Activated CD8-positive, alpha-beta memory T cell treated with anti-CD3 and anti-CD28 coated beads for 4 hours (primary cell): ENCODE results near the gene ULBP2.
"Not testable (repeated sequence)": the region's sequence is repeated elsewhere in the genome, so short reads cannot be mapped to it uniquely, and the experiment has no call there.

Experiments
- DNase-seq, 2 donors: peaks; one replicate each; pipeline ENCODE4 v3.0.0-alpha.2; 2020; ENCODE audit warnings: low read depth in 2 of 2

The ULBP2 gene

GRCh38 chr6:149951626-149952025, 9.8 kb downstream of the ULBP2 start:
- DNase-seq: no peak

DNA sequence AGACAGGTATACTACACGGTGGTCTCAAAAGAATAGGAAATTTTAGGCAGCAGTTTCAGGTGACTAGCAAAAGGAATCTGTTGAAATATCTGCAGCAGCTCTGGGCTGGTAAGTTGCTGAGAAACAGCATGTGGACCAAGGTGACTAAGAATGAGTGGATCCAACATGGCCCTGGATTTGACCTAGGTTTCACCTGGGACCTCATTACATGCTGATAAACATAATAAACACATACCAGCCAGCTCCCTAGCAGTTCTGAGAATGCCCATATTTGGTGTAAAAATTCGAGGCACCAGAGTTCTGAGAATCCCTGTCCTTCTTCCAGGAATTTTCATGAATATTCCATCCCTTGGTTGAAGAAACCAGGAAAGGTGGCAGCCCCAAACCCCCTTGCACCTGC, 11.6 kb downstream of the ULBP2 start:
- DNase-seq: not testable (repeated sequence)

DNA sequence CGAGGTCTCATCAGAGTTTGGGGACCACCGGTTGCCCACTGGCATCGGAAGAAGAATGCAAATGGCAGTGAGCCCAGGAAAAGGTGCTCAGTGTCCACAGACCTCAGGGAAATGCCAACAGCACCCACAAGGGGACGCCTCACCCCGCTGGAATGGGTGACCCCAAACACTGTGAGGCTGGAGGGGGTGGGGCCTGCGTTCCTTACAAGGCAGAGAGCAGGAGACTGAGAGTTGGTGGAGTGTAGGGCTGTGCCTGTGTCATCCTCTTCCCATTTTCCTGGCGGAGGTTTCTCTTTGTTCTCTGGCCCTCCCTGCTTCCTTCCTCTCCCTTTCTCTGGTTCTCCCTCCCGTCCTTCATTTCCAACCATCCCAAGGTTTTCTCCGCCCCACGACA, 12.1 kb downstream of the ULBP2 start:
- DNase-seq: not testable (repeated sequence)

DNA sequence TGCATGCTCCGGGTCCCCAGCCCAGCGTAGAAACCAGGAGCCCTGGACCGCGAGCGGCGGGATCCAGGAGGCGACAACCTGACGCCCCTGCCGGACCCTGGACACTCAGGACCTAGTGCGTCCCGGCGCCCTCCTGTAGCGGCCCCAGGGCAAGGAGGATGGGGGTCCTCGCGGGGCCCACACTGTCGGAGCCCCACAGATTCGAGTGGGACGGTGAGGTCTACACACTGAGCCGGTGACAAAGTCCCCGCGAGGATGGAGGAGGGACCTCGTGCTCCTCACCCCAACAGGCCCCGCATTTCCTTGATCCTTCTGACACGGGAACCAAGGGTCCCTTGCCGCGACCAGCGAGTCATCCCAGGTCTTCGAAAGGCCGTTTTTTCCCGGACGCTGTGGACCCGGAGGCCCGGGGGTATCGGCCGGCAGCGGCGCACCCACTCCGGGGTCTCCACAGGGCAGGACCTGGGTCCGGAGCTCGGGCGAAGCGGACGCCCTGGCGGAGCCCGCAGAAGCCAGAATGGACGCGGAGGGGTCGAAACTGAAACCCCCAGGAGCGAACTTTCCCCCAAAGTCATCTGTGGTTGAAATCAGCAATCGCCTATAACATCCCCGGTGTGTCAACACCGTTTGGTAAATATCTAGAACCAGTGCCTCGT, 12.6 kb downstream of the ULBP2 start:
- not testable (repeated sequence) for DNase-seq

- not testable (repeated sequence) for DNase-seq
Measured at GRCh38 chr6:149954984-149955653, 13.3 kb downstream of the ULBP2 start.

DNA sequence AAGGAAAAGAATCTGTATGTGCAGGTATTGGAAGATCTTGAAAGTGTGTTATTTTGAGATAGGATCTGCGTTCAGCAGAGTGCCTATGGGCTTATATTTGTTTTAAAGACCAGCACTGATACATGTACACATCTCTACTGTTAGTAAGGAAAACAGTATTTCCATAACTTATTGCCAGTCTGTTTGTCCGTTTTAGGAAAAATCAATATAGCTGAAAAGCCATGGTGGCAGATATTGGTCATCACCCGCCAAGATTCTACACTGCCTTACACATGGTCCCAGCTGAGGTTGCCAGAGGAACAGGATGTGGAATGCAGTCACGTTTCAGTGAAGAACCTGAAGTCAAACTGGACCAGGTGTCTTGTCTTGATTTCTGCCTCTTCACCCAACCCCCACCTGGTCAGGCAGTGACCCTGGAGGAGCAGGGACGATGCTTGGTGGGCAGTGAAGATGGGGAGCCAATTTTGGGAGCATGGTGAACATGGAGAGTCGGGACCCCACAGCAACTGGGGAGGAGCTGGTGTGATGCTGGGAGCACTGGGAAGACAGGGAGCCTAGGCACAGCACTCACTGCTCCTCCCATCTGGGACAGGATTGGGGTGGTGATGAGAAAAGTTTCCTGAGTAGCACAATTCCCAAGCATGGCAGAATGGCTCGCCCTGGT, 14.0 kb downstream of the ULBP2 start:
- DNase-seq: not testable (repeated sequence)

DNA sequence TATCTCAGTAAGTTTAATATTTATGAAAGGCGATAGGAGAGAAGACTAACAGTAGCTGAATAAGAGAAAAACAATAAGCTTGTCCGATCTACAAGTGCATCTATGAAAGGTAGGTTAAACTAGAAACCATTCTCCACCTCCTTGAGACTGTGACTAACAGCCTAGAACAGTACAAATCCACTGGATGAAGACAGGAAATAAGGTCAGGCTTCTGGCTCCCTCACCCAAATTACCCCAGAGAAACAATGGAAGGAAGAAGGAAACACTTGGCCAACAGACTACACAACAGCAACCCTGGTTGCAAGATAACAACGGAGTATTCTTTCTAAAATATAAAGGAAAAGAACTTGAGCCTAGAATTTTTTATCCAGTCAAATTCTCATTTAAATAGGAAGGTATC, 16.3 kb downstream of the ULBP2 start:
- DNase-seq: not testable (repeated sequence)

DNA sequence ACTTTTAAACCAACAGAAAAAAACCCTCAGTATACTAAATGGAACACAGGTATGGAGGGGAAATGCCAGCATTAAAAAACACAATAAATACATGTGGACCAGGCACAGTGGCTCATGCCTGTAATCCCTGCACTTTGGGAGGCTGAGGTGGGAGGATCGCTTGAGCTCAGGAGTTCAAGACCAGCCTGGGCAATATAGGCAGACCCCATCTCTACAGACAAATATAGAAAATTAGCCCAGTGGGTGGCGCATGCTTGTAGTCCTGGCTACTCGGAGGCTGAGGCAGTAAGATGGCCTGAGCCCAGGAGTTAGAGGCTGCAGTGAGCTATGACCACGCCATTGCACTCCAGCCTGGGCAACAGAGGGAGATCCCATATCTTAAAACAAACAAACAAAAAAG, 18.0 kb downstream of the ULBP2 start:
- not testable (repeated sequence) for DNase-seq

- no peak for DNase-seq
Measured at GRCh38 chr6:149960488-149960887, 18.7 kb downstream of the ULBP2 start.

- no peak for DNase-seq
Measured at GRCh38 chr6:149961728-149962425, 20.1 kb downstream of the ULBP2 start.

- DNase-seq: no peak
Measured at GRCh38 chr6:149962461-149963211, 20.8 kb downstream of the ULBP2 start.

- DNase-seq: no peak
Measured at GRCh38 chr6:149963212-149963461, 21.3 kb downstream of the ULBP2 start.

DNA sequence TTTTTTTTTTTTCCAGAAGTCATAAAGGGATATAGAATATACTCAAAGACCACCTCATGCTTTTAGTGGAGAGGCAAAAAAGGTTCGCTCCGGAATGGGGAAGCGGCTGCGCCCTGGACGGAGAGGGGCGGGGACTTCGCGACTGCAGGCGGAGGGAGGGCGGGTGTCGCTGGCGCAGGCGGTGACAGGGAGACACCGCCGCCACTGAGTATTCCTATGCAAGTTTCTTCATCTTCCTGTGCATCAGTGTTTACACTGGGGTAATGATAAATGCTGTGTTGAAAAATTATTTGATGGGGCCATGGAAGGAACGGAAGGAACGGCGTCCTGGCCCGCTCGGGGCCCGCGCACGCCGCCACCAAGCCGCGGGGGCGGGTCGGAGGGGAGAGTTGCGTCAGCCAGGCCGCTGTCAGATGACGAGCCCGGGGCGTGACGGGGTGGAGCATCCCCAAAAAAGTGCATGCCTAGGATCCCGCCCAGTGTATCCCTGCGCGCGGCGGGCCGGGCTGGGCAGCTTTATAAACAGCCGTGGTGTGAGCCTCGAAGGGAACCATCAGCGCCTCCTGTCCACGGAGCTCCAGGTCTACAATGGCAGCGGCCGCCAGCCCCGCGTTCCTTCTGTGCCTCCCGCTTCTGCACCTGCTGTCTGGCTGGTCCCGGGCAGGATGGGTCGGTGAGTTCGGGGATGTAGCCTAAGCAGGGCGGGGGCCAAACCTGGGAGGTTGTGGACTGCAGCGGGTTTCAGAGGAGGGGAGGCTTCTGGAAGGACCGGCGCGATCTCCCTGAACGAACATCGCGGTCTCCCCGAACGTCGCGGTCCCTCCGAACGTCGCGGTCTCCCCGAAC, 21.9 kb downstream of the ULBP2 start, which contains the start of gene ULBP1:
Gene ULBP1, plus strand, starts transcription at position 482 of the 846 bp plus-strand sequence. Its CDS starts 107 bp downstream, at position 589.
- peak in 1 of 2 donors; percentile 58 for DNase-seq

- DNase-seq: no peak
Measured at GRCh38 chr6:149964308-149965193, 22.7 kb downstream of the ULBP2 start.

- DNase-seq: no peak
Measured at GRCh38 chr6:149965194-149966020, 23.6 kb downstream of the ULBP2 start.

GRCh38 chr6:149966319-149966718, 24.5 kb downstream of the ULBP2 start:
- DNase-seq: not testable (repeated sequence)

DNA sequence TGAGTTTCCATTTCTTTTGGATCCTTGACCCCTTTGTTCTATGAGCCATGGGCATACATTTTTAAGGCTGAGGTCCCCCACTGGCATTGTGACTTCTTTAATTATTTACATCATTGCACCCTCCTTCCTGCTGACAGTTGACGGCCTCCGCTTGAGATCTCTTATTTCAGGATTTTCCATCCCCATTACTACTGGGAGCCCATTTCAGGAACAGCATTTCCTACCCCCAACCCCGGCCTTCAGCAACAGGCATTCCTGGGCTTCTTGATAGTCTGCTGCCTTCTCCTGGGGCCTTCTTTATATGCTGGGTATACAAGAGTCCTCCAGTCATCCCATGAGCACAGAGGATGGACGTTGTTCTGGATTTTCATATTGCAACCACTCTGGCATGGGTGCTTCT, 25.8 kb downstream of the ULBP2 start:
- no peak for DNase-seq

DNA sequence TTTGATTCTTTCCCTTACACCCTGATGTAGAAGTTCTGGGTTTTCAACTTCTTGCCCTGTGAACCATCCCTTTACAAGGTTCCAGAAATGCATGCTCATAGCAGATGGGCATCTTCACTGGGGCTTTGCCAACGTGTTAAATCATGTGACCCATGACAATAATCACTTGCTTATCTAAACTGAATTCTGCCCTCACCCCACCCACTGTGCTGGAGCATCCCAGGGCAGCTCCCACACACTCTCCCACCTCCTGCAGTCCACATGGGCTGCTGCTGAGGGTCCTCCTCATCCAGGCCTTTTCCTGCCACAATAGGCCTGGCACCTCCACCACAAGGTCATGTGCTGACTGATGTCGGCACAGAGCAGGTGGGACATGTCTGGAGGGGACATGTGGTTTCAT, 26.2 kb downstream of the ULBP2 start:
- not testable (repeated sequence) for DNase-seq

DNA sequence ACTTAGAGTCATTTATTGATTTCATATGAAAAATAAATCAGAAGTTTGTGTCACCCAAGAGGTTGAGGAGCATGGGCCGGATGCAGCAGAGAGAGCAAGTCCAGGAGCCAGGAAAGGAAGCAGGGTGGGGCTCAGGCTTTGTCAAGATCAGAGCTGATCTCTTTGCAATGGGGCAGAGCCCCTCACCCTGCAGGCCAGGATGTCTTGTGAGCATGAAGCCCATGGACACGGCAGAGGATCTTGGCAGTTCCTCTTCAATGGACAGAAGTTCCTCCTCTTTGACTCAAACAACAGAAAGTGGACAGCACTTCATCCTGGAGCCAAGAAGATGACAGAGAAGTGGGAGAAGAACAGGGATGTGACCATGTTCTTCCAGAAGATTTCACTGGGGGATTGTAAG, 27.1 kb downstream of the ULBP2 start:
- not testable (repeated sequence) for DNase-seq
